ENCODE results near the gene DOCK4.
A peak's percentile ranks its signal among the peaks of the same experiment; 100 is the strongest.

The DOCK4 gene

GRCh38 chr7:111801277-111801676 lies 404.9 kb downstream of the DOCK4 start:
- peak overlapping the region; percentile 87; the same call in 1 of the 2 replicates for H3K27ac ChIP-seq
- TF ChIP-seq, protein P1, sequence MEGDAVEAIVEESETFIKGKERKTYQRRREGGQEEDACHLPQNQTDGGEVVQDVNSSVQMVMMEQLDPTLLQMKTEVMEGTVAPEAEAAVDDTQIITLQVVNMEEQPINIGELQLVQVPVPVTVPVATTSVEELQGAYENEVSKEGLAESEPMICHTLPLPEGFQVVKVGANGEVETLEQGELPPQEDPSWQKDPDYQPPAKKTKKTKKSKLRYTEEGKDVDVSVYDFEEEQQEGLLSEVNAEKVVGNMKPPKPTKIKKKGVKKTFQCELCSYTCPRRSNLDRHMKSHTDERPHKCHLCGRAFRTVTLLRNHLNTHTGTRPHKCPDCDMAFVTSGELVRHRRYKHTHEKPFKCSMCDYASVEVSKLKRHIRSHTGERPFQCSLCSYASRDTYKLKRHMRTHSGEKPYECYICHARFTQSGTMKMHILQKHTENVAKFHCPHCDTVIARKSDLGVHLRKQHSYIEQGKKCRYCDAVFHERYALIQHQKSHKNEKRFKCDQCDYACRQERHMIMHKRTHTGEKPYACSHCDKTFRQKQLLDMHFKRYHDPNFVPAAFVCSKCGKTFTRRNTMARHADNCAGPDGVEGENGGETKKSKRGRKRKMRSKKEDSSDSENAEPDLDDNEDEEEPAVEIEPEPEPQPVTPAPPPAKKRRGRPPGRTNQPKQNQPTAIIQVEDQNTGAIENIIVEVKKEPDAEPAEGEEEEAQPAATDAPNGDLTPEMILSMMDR (IDR thresholded peaks at IDR 0.05): no peak
- no peak for TF ChIP-seq ZFX (IDR thresholded peaks at IDR 0.05; ENCODE audit: borderline replicate concordance)

DNA sequence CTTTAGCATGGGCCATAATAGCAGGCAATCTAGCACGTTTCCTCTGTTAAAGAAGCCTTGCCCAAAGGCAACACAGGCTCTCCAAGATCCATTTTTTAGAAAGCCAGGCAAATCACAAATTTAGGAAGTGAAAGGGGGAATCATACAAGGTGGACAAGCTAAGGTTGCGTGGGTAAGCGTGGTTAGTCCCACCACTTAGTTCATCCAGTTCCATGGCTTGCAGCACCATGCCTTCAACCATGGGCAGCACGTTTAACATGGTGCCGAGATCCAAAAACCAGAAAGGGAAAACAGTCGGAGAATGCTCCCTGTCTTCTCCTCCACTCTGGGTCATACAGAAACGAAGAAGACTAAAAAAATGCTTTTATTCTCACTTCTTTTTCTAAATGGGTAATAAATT lies 409.5 kb downstream of the DOCK4 start:
- TF ChIP-seq, protein P1 (IDR thresholded peaks at IDR 0.05): no peak
- no peak overlapping the region for H3K27ac ChIP-seq

DNA sequence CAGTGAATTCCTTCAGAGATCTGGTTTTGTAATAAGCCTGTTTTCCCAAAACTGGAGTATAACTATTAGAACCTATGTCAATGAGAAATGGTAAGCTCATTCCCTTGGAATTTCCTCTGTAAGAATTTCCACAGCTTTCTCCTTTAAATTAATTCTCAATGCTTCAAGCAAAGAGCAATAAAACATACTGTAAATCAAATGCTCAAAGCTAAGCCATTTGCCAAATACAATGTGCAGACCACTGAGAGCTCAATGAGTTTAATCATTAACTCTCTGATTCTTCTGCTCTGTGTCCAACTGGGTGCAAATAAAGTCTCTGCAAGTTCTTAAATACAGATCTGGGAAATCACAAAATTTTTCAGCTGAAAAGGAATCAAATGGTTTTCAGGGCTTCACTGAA lies 416.3 kb downstream of the DOCK4 start:
- H3K27ac ChIP-seq: peak overlapping the region; percentile 55
- TF ChIP-seq, protein P1 (IDR thresholded peaks at IDR 0.05): no peak
- no peak for TF ChIP-seq ZFX (IDR thresholded peaks at IDR 0.05; ENCODE audit: borderline replicate concordance)

GRCh38 chr7:111789048-111789320 lies 417.2 kb downstream of the DOCK4 start:
- TF ChIP-seq, protein P1 (IDR thresholded peaks at IDR 0.05): no peak
- no peak for TF ChIP-seq ZFX (IDR thresholded peaks at IDR 0.05; ENCODE audit: borderline replicate concordance)
- H3K27ac ChIP-seq: no peak overlapping the region

DNA sequence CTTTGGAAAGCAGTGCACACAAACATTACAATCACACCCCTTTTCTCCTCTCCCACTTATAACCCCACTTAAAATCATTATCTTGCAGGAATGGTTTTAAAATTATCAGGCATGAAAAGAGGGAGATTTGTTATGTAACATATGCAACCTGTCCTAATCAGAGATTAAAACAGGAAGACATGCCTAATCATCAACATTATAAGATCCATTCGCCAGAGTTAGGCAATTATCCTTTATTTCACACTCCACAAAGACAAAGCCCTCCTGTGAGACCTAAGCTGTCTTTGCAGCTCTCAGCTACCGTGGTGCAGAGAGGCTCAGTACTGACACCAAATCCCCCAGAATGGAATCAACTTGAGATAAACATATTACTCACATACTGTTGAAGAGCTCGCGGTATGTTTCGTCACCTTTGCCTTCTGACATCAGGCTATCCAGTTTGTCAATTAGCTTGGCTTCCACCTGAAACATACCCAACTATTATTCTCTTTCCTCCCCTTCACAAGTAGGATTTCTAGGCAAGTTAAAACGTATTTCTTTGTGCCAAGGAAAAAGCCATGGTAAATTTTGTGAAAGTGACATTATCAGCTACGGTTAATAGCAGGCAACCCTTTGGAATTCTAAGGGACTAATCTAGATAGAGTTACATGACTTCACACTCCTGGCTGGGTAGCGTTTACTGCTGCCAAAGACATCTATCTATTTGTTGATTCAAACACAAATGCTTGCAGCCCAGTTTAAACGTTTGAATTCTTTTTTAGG lies 417.7 kb downstream of the DOCK4 start:
- TF ChIP-seq, protein P1 (IDR thresholded peaks at IDR 0.05): no peak
- TF ChIP-seq ZFX (IDR thresholded peaks at IDR 0.05; ENCODE audit: borderline replicate concordance): no peak
- no peak overlapping the region for H3K27ac ChIP-seq

DNA sequence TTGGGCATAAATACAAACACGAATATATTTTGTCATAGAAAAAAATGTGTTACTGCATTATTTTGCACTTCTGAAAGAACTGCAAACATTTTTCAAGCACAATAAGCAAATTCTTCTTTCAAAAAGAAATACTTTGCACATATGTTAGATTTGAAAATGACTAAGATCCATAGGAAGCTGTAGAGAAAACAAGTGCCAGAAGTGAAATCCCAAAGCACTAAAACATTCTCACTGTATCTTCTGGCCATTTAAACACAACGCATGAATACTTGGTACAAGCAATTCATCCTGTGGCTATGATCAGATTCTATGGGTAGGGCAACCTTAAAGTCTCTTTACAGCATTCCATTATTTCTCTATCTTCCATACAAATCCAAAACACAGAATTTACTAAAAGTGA lies 418.5 kb downstream of the DOCK4 start:
- H3K27ac ChIP-seq: no peak overlapping the region
- no peak for TF ChIP-seq ZFX (IDR thresholded peaks at IDR 0.05; ENCODE audit: borderline replicate concordance)
- TF ChIP-seq, protein P1 (IDR thresholded peaks at IDR 0.05): no peak

DNA sequence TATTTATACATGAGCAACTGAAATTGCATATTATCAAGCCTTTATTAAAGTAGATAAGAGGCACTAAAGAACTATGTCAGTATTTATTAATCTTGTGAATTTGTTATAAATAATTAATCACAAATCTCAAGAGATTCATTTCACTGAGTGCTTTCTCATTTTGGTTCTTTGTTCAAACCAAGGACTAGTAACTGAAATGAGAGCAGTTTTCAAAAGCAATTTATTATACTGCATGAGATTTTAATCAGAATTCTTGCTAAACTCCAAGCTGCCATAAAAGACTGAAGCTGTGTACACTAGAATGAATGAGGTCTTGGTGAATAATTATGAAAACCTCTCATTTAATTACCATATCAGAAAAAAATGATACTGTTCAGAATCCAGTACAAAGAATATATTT lies 419.1 kb downstream of the DOCK4 start:
- TF ChIP-seq ZFX (IDR thresholded peaks at IDR 0.05; ENCODE audit: borderline replicate concordance): no peak
- TF ChIP-seq, protein P1 (IDR thresholded peaks at IDR 0.05): no peak
- H3K27ac ChIP-seq: no peak overlapping the region

All from 22Rv1 (cell line).